ENCODE measurements around the gene GPR157. TPM values are rescaled to one million over a fixed set of nuclear protein-coding genes. Genes with fewer than 3 reads are reported as not detected.

The GPR157 gene
- total RNA-seq, 4 donors from 2014 or later = 0.59 to 10.7 (median 2.2) TPM

GRCh38 chr1:9139930-9140329 lies 11.0 kb upstream of the GPR157 start:
- TF ChIP-seq CTCF (IDR thresholded peaks at IDR 0.05) (no peak), POLR2A (IDR thresholded peaks at IDR 0.05) (no peak)
- Histone ChIP-seq H3K27me3 (no peaks in the 10 kb centered on the region), H3K9me3 (no peaks in the 10 kb centered on the region), H3K4me3 (no peak overlapping the region), H3K27ac (no peak overlapping the region), H3K4me1 (no peaks in the 10 kb centered on the region), H3K36me3 (no peaks in the 10 kb centered on the region)
- no peak for DNase-seq
- intact Hi-C loops (cut with DNase I; ENCODE audit: low total_unique reads) = loop anchor here (10.0 kb wide), 1 partner anchor 55 kb away; no protein-coding TSS in a partner anchor

- H3K27me3 ChIP-seq = no peaks in the 10 kb centered on the region
- no peak overlapping the region for H3K27ac ChIP-seq
- H3K4me3 ChIP-seq = no peak overlapping the region
- H3K9me3 ChIP-seq = no peaks in the 10 kb centered on the region
- no peaks in the 10 kb centered on the region for H3K36me3 ChIP-seq
- TF ChIP-seq CTCF (IDR thresholded peaks at IDR 0.05) (no peak), POLR2A (IDR thresholded peaks at IDR 0.05) (no peak)
- intact Hi-C loops (cut with DNase I; ENCODE audit: low total_unique reads) = no loop called here
- H3K4me1 ChIP-seq = no peaks in the 10 kb centered on the region
- no peak for DNase-seq
These were observed 8.0 kb upstream of the GPR157 start for GRCh38 chr1:9136932-9137331.

GRCh38 chr1:9135073-9135836 lies 6.4 kb upstream of the GPR157 start:
- Histone ChIP-seq H3K9me3 (no peaks in the 10 kb centered on the region), H3K27ac (no peak overlapping the region), H3K4me3 (no peak overlapping the region), H3K36me3 (no peaks in the 10 kb centered on the region), H3K4me1 (no peaks in the 10 kb centered on the region), H3K27me3 (no peaks in the 10 kb centered on the region)
- no peak for TF ChIP-seq CTCF (IDR thresholded peaks at IDR 0.05)
- no peak for TF ChIP-seq POLR2A (IDR thresholded peaks at IDR 0.05)
- DNase-seq = no peak
- intact Hi-C loops (cut with DNase I; ENCODE audit: low total_unique reads) = no loop called here

GRCh38 chr1:9133870-9134585 lies 5.1 kb upstream of the GPR157 start:
- intact Hi-C loops (cut with DNase I; ENCODE audit: low total_unique reads) = no loop called here
- Histone ChIP-seq H3K27me3 (no peaks in the 10 kb centered on the region), H3K36me3 (no peaks in the 10 kb centered on the region), H3K27ac (no peak overlapping the region), H3K9me3 (no peaks in the 10 kb centered on the region), H3K4me3 (no peak overlapping the region), H3K4me1 (no peaks in the 10 kb centered on the region)
- DNase-seq = no peak
- TF ChIP-seq CTCF (IDR thresholded peaks at IDR 0.05) (no peak), POLR2A (IDR thresholded peaks at IDR 0.05) (no peak)

Data from uterus (tissue), 4 donors.